ENCODE data around the gene MEAK7. TPM values are rescaled to one million over a fixed set of nuclear protein-coding genes. Genes with fewer than 3 reads are reported as not detected.

MEAK7 gene
- total RNA-seq, 2 experiments from 2014 or later = 8.8 to 10.0 TPM

DNA sequence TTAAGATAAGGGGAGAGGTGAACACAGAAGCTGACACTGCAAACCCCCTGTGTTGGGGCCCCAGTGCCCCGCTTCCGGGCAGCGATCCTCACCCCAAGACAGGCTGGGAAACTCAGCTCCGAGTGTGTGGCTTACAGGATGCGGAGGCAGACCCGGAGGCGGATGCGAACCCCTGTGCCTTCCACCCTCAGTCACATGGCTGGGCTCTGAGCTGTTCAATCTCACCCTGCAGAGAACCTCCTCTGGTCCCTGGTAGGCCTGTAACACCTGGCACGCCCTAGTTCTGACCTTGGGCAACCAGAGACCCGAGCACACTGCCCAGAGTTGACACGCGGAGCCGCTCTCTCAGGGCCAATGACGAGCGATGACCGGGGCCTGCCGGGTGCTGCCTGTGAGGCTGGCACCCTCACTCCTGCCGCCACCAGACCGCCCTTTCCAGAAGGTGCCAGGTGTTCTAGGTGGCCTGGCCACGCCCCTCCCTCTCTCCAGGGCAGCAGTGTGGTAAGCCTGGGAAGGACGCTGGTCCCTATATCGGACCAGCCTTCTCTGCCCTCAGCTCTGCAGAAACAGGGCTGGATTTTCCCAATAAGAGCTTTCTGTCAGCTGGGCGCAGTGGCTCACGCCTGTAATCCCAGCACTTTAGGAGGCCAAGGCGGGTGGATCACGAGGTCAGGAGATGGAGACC lies 23.3 kb downstream of the MEAK7 start:
- H3K27me3 Mint-ChIP-seq = no peaks in the 10 kb centered on the region
- H3K27ac Mint-ChIP-seq = no peak overlapping the region
- ChIA-PET POLR2A (interaction anchor here (1.0 kb wide), 1 partner anchor 21 kb away, joined by 3 read pairs; no protein-coding TSS in a partner anchor), CTCF (interaction anchor here (0.6 kb wide), 1 partner anchor 610 kb away, joined by 3 read pairs; no protein-coding TSS in a partner anchor)
- H3K36me3 Mint-ChIP-seq (ENCODE audit: low read depth) = peaks cover 2% of the 10 kb centered on the region
- H3K9me3 Mint-ChIP-seq = no peaks in the 10 kb centered on the region
- no peaks in the 10 kb centered on the region for H3K4me1 Mint-ChIP-seq
- H3K4me3 Mint-ChIP-seq = no peak overlapping the region
- DNase-seq = no peak

DNA sequence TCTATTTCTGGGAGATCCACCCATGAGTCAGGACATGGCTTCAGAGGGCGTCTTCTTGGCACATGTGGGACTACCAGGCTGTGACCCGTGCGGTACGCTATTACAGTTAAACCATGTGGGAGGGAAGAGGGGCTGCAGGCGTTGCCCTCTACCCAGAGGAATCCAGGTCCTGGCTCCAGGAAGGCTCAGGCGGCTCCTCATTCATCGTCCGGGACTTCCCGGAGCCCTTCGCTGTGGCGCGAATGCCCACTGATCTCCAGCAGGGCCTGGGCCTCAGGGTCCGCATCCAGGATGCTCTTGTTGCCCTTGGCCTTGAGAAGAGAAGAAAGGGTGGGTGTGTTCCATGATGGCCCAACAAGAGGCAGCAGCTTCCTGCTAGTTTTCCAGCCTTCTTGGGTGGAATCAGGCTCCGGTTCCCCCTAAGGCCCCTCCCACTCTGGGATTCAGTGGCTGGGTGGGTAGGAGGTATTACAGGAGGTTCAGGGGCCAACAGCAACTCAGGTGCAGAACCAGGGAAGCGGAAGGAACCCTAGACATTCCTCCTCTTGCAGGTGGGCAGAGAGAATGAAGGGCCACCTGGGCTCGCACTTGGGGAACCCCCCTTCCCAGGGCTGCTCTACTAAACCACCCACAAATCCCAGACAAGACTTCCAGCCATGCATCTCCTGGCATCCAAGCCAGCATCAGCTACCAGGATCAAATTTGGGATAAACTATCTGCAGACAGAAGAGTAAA lies 24.6 kb downstream of the MEAK7 start:
- no peak overlapping the region for H3K4me3 Mint-ChIP-seq
- H3K27me3 Mint-ChIP-seq = no peaks in the 10 kb centered on the region
- DNase-seq = no peak
- H3K36me3 Mint-ChIP-seq (ENCODE audit: low read depth) = peaks cover 2% of the 10 kb centered on the region
- H3K9me3 Mint-ChIP-seq = no peaks in the 10 kb centered on the region
- no peak overlapping the region for H3K27ac Mint-ChIP-seq
- peaks cover 5% of the 10 kb centered on the region for H3K4me1 Mint-ChIP-seq
- ChIA-PET CTCF (interaction anchor here (0.6 kb wide), 1 partner anchor 10 kb away, joined by 3 read pairs; no protein-coding TSS in a partner anchor), POLR2A (no interaction called here)

DNA sequence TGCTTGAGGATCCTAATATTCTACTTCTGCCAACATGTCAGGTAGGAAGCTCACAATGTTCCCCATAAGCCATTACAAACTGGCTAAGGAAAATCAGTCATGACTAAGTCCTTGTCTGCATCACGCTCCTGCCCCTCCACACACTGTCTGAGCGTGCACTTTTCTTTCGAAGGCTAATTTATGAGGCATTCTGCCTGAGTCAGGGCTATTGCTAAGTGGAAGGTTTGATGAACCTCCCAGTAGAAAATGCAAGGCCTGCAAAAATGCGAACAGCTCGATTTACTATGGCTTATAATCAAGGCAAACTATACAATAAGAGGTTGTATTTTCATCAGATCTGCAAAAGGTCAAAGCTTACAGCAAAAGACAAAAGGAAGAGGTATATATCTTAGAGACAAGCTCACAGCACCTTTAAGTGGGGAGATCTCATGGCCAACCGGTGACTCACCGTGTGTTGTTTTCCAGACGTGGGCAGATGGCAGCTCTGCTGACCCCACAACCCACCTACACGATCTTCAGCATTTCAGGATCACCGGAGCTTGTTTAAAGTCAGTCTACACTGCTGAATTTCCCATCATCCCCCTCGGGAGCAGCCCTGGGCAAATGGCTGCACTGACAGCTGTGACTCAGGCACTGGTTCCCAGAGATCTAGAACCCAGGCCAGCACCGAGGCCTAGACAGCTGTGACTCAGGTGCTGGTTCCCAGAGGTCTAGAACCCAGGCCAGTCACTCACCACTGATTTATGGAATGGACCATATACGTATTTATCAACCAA lies 26.1 kb downstream of the MEAK7 start:
- H3K27ac Mint-ChIP-seq = no peak overlapping the region
- no peaks in the 10 kb centered on the region for H3K27me3 Mint-ChIP-seq
- ChIA-PET POLR2A (no interaction called here), CTCF (interaction anchor here (0.6 to 2.1 kb wide), 6 partner anchors 11 to 36 kb away, joined by 3 to 5 read pairs (median 3); no protein-coding TSS in a partner anchor)
- peaks cover 6% of the 10 kb centered on the region for H3K36me3 Mint-ChIP-seq (ENCODE audit: low read depth)
- DNase-seq = no peak
- H3K4me1 Mint-ChIP-seq = peaks cover 5% of the 10 kb centered on the region
- H3K9me3 Mint-ChIP-seq = peaks cover 2% of the 10 kb centered on the region
- H3K4me3 Mint-ChIP-seq = no peak overlapping the region

DNA sequence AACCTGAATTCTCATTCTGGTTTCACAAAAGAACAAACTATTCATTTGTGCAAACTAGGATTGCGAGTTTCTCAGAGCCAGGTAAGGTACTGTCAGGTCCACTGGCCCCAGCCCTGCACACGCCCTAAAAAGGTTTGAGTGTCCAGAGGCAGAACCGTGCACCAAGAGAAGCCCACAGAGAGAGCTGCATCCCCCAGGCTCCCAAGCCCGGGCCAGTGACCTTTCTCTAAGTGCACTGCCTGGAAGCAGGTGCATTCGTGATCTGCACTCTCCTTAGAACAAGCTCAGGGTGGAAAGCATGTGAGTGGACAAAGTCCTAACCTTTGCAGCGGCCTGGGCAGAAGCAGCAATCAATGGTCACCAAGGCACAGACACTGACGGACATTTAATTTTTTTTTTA lies 26.8 kb downstream of the MEAK7 start:
- CTCF ChIA-PET = interaction anchor here (0.6 to 2.1 kb wide), 4 partner anchors 12 to 35 kb away, joined by 3 to 5 read pairs (median 3); no protein-coding TSS in a partner anchor
- peaks cover 5% of the 10 kb centered on the region for H3K4me1 Mint-ChIP-seq
- H3K36me3 Mint-ChIP-seq (ENCODE audit: low read depth) = peaks cover 6% of the 10 kb centered on the region
- peaks cover 6% of the 10 kb centered on the region for H3K9me3 Mint-ChIP-seq
- H3K27me3 Mint-ChIP-seq = no peaks in the 10 kb centered on the region
- DNase-seq = no peak
- H3K27ac Mint-ChIP-seq = no peak overlapping the region
- POLR2A ChIA-PET = no interaction called here
- no peak overlapping the region for H3K4me3 Mint-ChIP-seq

DNA sequence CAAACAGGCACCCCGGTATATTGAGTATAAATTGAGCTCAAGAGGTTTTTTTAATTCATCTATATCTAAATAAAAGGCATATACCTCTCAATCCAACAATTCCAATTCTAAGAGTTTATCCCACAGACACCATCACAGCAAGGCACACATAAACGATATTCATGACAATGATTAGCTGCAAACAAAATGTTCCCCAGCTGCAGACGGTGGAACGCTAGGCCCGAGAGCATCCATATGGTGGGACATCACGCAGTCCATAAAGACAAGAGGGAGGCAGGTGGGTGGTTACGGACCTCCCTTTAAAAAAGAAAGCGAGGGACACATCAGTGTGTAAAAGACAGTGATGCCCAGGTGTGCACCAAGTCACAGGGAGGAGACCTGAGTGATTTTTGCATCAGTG lies 28.1 kb downstream of the MEAK7 start:
- H3K27ac Mint-ChIP-seq = no peak overlapping the region
- H3K27me3 Mint-ChIP-seq = no peaks in the 10 kb centered on the region
- H3K4me1 Mint-ChIP-seq = peaks cover 5% of the 10 kb centered on the region
- H3K4me3 Mint-ChIP-seq = no peak overlapping the region
- POLR2A ChIA-PET = no interaction called here
- DNase-seq = no peak
- peaks cover 11% of the 10 kb centered on the region for H3K36me3 Mint-ChIP-seq (ENCODE audit: low read depth)
- CTCF ChIA-PET = interaction anchor here (0.6 to 2.1 kb wide), 3 partner anchors 13 to 383 kb away, joined by 3 to 5 read pairs (median 5); no protein-coding TSS in a partner anchor
- peaks cover 11% of the 10 kb centered on the region for H3K9me3 Mint-ChIP-seq

DNA sequence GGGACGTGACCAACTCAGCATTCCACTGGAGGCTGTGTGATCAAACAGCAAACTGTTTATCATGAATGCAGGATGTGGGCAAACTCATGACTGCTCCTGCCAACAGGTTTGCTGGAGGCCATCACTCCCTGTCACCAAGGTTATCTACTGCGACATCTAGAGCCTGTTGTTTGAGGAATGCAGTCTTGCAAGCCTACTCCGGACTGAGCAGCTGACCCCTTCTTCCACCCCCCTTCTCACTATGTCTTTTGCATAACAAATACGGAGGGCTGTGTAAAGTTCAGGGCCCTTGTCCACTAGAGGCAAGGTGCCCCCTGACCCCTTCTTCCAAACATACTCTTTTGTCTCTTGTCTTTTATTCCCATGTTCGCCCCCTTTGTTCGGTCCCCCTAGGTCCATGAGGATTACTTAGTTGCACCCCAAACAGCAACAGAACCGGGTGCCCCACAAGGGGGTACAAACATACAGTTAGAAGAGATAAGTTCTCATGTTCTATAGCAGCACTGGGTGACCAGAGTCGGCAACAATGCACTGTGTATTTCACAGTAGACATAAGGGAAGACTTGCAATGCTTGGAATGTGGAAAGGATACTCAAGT lies 28.7 kb downstream of the MEAK7 start:
- Mint-ChIP-seq H3K4me3 (no peak overlapping the region), H3K4me1 (peaks cover 5% of the 10 kb centered on the region), H3K9me3 (peaks cover 11% of the 10 kb centered on the region), H3K27me3 (no peaks in the 10 kb centered on the region), H3K27ac (no peak overlapping the region), H3K36me3 (ENCODE audit: low read depth) (peaks cover 11% of the 10 kb centered on the region)
- ChIA-PET POLR2A (no interaction called here), CTCF (no interaction called here)
- no peak for DNase-seq

DNA sequence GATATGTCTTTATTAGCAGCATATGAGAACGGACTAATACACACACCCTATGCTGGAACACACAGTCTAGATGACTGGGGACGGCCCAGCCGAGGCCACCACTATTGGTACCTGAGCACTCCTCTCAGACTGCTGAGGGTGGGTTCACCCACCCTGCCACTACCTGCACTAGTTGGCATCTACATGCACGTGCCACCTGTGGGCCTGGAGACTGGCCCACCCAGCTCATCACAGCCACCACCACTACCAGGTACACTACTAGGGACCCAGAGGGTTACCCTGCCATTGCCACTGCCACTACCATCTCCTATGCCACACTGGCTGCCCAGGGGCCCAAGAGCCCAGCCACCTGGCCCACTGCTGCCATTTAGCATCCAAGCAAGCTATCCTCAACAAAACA lies 32.5 kb downstream of the MEAK7 start:
- peaks cover 20% of the 10 kb centered on the region for H3K9me3 Mint-ChIP-seq
- no peak for DNase-seq
- H3K4me3 Mint-ChIP-seq = no peak overlapping the region
- H3K36me3 Mint-ChIP-seq (ENCODE audit: low read depth) = peaks cover 19% of the 10 kb centered on the region
- H3K4me1 Mint-ChIP-seq = peaks cover 5% of the 10 kb centered on the region
- no peaks in the 10 kb centered on the region for H3K27me3 Mint-ChIP-seq
- ChIA-PET POLR2A (no interaction called here), CTCF (no interaction called here)
- H3K27ac Mint-ChIP-seq = no peak overlapping the region

GRCh38 chr16:84471316-84471715 lies 33.1 kb downstream of the MEAK7 start:
- Mint-ChIP-seq H3K36me3 (ENCODE audit: low read depth) (peaks cover 24% of the 10 kb centered on the region), H3K27ac (no peak overlapping the region), H3K9me3 (peaks cover 23% of the 10 kb centered on the region), H3K4me1 (peaks cover 5% of the 10 kb centered on the region), H3K4me3 (no peak overlapping the region), H3K27me3 (no peaks in the 10 kb centered on the region)
- ChIA-PET CTCF (interaction anchor here (1.5 kb wide), 1 partner anchor 9 kb away, joined by 3 read pairs; no protein-coding TSS in a partner anchor), POLR2A (no interaction called here)
- DNase-seq = no peak

DNA sequence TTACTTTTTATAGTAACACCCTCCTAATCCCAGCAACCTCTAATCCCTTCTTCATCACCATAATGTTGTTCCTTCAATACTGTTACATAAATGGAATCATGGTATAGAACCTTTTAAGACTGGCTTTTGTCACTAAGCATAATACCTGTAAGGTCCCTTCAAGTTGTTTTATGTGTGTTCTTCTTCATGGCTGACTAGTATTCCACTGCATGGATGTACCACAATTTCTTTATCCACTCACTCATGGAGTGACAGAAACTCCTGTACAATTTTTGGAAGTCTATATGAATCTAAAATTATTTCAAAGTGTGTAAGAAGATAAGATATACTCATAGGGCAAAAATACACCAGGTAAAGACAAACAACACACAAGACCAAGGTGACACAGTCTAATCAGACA lies 36.8 kb downstream of the MEAK7 start:
- Mint-ChIP-seq H3K9me3 (peaks cover 18% of the 10 kb centered on the region), H3K4me1 (no peaks in the 10 kb centered on the region), H3K4me3 (no peak overlapping the region), H3K27me3 (no peaks in the 10 kb centered on the region), H3K27ac (no peak overlapping the region), H3K36me3 (ENCODE audit: low read depth) (peaks cover 20% of the 10 kb centered on the region)
- ChIA-PET POLR2A (no interaction called here), CTCF (interaction anchor here (1.1 kb wide), 1 partner anchor 11 kb away, joined by 3 read pairs; no protein-coding TSS in a partner anchor)
- no peak for DNase-seq

- DNase-seq = no peak
- Mint-ChIP-seq H3K36me3 (ENCODE audit: low read depth) (peaks cover 20% of the 10 kb centered on the region), H3K27ac (no peak overlapping the region), H3K4me3 (no peak overlapping the region), H3K9me3 (peaks cover 17% of the 10 kb centered on the region), H3K27me3 (no peaks in the 10 kb centered on the region), H3K4me1 (no peaks in the 10 kb centered on the region)
- CTCF ChIA-PET = interaction anchor here (1.1 kb wide), 1 partner anchor 12 kb away, joined by 3 read pairs; no protein-coding TSS in a partner anchor
- POLR2A ChIA-PET = no interaction called here
These were observed 37.2 kb downstream of the MEAK7 start for GRCh38 chr16:84467256-84467655.

GRCh38 chr16:84466692-84467091 lies 37.8 kb downstream of the MEAK7 start:
- POLR2A ChIA-PET = no interaction called here
- CTCF ChIA-PET = interaction anchor here (1.1 kb wide), 1 partner anchor 12 kb away, joined by 3 read pairs; no protein-coding TSS in a partner anchor
- peaks cover 13% of the 10 kb centered on the region for H3K9me3 Mint-ChIP-seq
- no peaks in the 10 kb centered on the region for H3K27me3 Mint-ChIP-seq
- H3K36me3 Mint-ChIP-seq (ENCODE audit: low read depth) = peaks cover 16% of the 10 kb centered on the region
- H3K27ac Mint-ChIP-seq = no peak overlapping the region
- no peak for DNase-seq
- H3K4me3 Mint-ChIP-seq = no peak overlapping the region
- H3K4me1 Mint-ChIP-seq = peaks cover under 1% of the 10 kb centered on the region

GRCh38 chr16:84465154-84465553 lies 39.3 kb downstream of the MEAK7 start:
- no peak for DNase-seq
- H3K9me3 Mint-ChIP-seq = peaks cover 12% of the 10 kb centered on the region
- no peak overlapping the region for H3K27ac Mint-ChIP-seq
- POLR2A ChIA-PET = no interaction called here
- peaks cover 15% of the 10 kb centered on the region for H3K36me3 Mint-ChIP-seq (ENCODE audit: low read depth)
- H3K4me1 Mint-ChIP-seq = peaks cover 2% of the 10 kb centered on the region
- H3K4me3 Mint-ChIP-seq = no peak overlapping the region
- CTCF ChIA-PET = no interaction called here
- no peaks in the 10 kb centered on the region for H3K27me3 Mint-ChIP-seq

All from activated CD4-positive, alpha-beta T cell treated with anti-CD3 and anti-CD28 coated beads, Interleukin-2, amount 10 ng/mL, durations not matched to agents 7 days and 5 days (primary cell).